Measurements from ENCODE around the gene HOXB2. TPM values are rescaled to one million over a fixed set of nuclear protein-coding genes. Genes with fewer than 3 reads are reported as not detected.
A peak's percentile ranks its signal among the peaks of the same experiment; 100 is the strongest.
"Not testable (repeated sequence)": the region's sequence is repeated elsewhere in the genome, so short reads cannot be mapped to it uniquely, and the experiment has no call there.

HOXB2 gene
- total RNA-seq, 2 donors from 2014 or later: 3.2 to 21.7 TPM

DNA sequence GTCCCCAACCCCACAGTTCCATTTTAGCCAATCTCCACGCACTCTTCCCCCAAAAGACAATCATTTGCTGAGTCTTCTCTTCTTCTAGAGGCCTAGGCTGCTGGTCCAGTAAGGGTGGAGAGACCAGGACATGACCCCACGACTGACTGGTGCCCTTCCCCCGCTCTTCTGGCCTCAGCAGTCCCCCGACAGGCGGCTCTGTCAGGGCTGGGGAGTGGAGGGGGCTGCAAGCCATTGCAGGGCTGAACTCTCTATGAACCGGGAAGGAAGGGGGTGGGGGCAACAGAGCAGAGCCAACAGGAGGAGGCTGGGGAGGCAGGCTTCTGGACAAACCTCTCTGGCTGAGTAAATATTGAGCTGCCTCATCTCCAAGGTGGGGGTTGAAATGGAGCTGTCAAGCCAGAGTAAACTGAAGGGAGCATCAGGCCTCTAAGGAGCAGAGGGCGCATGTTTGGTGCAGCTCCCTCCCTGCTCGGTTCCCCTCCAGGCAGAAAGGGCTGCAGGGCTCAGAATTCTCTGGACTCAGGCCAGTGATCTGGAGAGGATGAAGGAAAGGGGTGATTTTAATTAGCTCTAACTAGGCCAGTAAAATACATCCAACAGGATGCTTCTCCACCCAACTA, 22.8 kb downstream of the HOXB2 start:
- Mint-ChIP-seq H3K36me3 (no peaks in the 10 kb centered on the region), H3K9me3 (no peaks in the 10 kb centered on the region), H3K27ac (peak overlapping the region in 1 of 2 donors; percentile 86)
- DNase-seq (ENCODE audit: low spot score in 2 of 2) (no peak), ATAC-seq (no peak)

DNA sequence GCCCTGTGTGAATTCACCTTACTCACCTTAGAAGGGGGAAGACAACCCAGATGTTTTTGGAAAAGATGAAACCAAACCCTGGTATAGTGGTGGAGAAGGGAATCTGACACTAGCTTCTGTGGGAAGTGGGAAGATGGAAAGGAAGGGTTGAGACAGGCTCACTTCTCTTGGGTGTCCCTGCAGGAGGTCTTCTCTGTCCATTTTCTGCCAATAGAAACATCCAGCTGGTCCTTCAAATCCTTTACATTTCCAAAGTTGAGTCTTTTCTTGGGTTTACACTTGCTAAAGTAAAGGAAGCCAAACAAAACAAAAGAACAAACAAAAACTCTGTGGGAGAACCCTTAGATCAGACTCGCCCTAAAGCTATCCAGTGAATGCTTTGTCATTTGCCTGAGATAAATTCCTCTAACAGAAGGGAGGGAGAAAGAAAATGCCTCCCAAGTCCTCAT, 24.3 kb downstream of the HOXB2 start:
- no peak overlapping the region for H3K27ac Mint-ChIP-seq
- H3K36me3 Mint-ChIP-seq: no peaks in the 10 kb centered on the region
- no peak for ATAC-seq
- no peak for DNase-seq (ENCODE audit: low spot score in 2 of 2)
- H3K9me3 Mint-ChIP-seq: no peaks in the 10 kb centered on the region

DNA sequence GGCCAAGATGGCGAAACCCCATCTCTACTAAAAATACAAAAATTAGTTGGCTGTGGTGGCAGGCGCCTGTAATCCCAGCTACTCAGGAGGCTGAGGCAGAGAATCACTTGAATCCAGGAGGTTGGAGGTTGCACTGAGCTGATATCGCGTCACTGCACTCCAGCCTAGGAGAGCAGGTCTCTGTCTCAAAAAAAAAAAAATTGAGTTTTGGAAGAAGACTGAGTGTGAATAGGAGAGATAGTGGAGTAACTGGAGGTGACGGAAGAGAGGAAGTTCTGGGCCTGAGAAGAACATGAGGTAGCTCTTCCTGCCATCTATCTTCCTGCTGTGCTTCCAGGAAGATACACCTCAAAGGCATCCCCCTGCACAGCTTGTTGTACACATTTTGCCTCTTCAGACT, 25.5 kb downstream of the HOXB2 start:
- H3K36me3 Mint-ChIP-seq: no peaks in the 10 kb centered on the region
- no peak overlapping the region for H3K27ac Mint-ChIP-seq
- ATAC-seq: no peak
- DNase-seq (ENCODE audit: low spot score in 2 of 2): no peak
- no peaks in the 10 kb centered on the region for H3K9me3 Mint-ChIP-seq

DNA sequence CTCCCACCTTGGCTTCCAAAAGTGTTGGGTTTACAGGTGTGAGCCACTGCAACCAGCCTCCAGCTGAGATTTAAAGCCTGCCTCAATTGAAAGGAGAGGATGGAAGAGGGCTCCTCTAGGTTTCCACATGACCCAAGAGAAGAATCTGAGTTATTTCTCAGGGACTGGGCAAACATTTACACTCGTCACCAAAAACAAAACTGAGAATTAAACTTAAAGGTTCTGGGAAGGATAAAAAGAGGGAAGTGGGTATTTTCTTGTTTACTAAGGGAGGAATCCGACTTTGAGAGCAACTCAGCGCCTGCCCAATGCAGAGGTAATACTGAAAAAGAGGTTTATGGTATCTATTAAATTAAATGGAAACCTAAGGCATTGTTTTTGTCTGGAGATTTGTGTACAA, 27.4 kb downstream of the HOXB2 start:
- Mint-ChIP-seq H3K9me3 (no peaks in the 10 kb centered on the region), H3K36me3 (no peaks in the 10 kb centered on the region), H3K27ac (no peak overlapping the region)
- no peak for DNase-seq (ENCODE audit: low spot score in 2 of 2)
- no peak for ATAC-seq

DNA sequence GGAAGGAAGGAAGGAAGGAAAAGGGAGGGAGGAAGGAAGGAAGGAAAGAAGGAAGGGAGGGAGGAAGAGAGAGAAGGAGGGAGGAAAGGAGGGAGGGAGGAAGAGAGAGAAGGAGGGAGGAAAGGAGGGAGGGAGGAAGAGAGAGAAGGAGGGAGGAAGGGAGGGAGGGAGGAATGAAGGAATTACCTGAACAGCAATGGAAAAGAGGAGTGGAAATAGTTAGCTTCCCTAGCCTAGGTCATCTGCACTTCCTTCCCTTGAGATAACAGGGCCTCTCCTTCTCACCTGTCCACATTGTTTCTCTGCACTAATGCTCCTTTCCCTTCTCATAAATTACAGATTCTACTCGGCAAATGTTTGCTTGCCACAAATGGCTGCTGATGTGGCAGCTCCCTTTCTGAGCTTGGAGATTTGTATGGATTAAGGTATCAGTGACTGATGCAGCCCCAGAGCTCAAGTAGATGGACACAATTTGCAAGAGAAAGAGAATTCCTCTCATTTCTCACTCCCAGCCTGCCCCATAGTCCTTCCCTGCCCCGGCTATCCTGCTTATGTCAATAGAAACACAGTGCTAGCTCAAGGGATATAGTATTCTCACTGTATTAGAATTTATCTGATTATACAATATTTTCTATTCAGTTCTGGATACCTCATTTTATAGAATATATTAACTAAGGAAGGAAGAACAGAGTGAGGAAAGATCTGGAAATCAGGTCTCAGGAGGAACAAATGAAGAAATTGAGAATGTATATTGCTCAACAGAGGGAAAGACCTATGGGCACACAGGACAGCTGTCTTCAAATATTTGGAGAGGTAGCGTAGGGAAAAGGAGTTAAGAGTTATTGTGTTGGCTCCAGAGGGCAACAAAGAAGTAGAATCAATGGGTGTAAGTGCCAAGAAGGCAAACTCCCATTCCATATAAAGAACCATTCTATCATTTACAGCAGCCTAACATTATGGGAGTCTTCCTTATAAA, 28.7 kb downstream of the HOXB2 start:
- DNase-seq (ENCODE audit: low spot score in 2 of 2) (no peak), ATAC-seq (no peak)
- Mint-ChIP-seq H3K36me3 (no peaks in the 10 kb centered on the region), H3K9me3 (no peaks in the 10 kb centered on the region), H3K27ac (no peak overlapping the region)

DNA sequence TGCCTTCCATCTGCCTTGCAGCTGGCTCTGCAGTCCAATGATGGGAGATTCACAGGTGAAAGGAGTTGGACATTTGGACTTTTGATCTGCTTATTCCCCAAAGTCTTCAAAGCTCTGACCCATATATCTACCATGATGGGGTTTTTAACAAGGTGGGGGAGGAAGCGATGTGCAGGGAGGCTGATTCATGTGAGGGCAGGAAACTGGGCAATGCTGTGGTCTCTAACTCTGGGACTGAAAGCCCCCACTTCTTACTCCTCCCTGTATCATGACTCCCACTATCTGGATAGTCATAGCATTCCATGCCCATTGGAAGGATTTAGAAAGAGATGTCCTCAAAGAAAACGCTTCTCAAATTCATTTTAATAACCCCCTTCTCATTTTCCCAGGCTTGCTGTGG, 30.4 kb downstream of the HOXB2 start:
- ATAC-seq (no peak), DNase-seq (ENCODE audit: low spot score in 2 of 2) (no peak)
- Mint-ChIP-seq H3K36me3 (no peaks in the 10 kb centered on the region), H3K9me3 (no peaks in the 10 kb centered on the region), H3K27ac (no peak overlapping the region)

DNA sequence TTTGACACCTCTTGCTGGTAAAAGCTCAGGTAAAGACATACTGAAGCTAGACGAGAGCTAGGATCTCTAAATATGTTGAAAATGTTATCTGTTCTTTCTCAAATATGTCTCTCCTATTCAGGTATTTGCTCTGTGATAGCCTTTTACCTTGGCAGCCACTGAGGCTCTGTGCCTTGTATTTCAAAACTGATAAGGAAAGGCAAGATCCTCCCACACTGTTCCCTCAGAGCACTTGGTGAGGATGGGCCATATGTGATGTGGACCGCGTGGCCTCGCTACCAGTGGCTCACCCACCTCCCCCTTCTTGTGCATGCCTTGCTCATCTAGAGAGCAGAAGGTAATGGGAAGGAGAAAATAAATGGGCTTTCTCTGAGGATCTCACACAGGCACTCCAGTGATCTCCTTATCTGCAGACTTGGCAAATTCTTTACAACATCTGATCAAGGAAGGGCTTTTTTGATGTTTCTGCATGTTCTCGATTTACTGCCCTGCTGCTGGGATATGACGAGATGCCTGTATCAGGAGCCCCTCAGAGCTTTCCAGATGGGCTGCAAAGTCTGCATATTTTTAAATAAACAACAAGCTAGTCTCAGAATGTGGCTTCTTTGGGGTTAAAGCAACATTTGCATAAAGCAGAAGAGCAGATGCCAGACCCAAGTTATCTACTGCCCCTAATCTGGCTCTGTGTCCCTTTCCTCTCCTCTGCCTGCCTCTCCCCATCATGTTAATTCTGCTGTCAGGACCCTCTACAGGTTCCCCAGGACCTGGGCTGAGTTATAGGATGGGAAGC, 31.0 kb downstream of the HOXB2 start:
- no peak for DNase-seq (ENCODE audit: low spot score in 2 of 2)
- Mint-ChIP-seq H3K27ac (peak overlapping the region in 1 of 2 donors; percentile 75), H3K36me3 (no peaks in the 10 kb centered on the region), H3K9me3 (no peaks in the 10 kb centered on the region)
- ATAC-seq: no peak

DNA sequence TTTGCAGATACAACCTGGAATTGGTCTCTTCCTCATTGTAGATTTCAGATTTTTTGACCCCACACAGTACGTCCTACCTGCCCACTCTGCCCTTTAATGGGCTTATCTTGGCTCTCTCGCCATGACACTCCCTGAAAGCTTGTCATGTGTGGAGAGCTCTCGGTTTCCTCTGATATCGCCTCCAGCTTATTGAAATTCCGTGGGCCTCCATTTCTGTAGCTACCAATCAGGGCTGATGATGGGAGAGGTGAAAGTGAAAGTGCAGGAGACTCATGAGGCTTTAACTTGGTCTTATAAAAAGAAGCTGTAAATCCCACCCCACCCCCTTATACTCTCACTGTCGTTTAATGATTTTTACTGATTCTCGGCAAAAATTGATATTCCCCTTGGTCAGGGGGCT, 31.8 kb downstream of the HOXB2 start:
- Mint-ChIP-seq H3K9me3 (no peaks in the 10 kb centered on the region), H3K27ac (peak overlapping the region in 1 of 2 donors; percentile 75), H3K36me3 (no peaks in the 10 kb centered on the region)
- DNase-seq (ENCODE audit: low spot score in 2 of 2): no peak
- ATAC-seq: peak in 1 of 2 donors; percentile 66

DNA sequence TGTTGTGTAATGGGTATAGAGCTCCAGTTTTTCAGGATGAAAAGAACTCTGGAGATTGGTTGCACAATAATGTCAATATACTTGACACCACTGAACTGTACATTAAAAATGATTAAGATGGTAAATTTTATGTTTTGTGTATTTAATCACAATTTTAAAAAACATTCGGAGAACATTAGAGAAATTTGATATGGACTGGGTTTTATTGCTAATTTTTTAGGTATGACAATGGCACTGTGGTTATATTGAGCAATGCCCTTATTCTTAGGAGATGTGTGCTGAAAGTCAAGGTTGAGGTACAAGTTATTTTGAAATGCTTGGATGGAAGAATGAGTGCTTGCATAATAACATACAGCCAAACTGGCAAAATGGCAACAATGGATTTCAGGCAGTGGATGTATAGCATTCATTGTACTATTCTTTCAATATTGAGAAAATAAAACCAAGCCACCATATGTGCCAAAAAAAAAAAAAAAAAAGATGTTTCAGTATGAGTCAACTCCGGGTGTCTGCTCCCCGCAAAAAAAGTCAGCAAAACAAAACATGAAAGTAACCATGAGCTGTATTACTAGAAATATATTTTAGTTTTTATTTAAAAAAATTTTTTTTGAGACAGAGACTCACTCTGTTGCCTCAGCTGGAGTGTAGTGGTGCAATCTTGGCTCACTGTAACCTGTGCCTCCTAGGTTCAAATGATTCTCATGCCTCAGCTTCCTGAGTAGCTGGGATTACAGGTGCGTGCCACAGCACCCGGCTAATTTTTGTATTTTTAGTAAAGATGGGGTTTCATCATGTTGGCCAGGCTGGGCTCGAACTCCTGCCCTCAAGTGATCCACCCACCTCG, 33.9 kb downstream of the HOXB2 start:
- H3K36me3 Mint-ChIP-seq: no peaks in the 10 kb centered on the region

DNA sequence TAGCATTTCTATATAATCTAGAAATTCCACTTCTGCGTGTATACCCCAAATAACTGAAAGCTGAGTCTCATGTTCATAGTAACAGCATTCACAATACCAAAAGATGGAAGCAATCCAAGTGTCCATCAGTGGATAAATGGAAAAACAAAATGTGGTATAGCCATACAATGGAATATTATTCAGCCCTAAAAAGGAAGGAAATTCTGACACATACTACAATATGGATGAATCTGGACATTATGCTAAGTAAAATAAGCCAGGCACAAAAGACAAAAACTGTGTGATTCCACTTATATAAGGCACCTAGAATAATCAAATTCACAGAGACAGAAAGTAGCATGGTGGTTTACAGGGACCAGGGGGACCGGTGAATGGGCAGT, 34.5 kb downstream of the HOXB2 start:
- ATAC-seq (no peak), DNase-seq (ENCODE audit: low spot score in 2 of 2) (no peak)
- no peaks in the 10 kb centered on the region for H3K36me3 Mint-ChIP-seq
- H3K27ac Mint-ChIP-seq: no peak overlapping the region
- no peaks in the 10 kb centered on the region for H3K9me3 Mint-ChIP-seq

More for the DNA sequence above, 33.9 kb downstream of the HOXB2 start:
- DNase-seq (ENCODE audit: low spot score in 2 of 2) (peak in 1 of 2 donors; percentile 40), ATAC-seq (peak; percentile 85 to 96)
- Mint-ChIP-seq H3K27ac (peak overlapping the region; percentile 48 to 68), H3K9me3 (no peaks in the 10 kb centered on the region)

DNA sequence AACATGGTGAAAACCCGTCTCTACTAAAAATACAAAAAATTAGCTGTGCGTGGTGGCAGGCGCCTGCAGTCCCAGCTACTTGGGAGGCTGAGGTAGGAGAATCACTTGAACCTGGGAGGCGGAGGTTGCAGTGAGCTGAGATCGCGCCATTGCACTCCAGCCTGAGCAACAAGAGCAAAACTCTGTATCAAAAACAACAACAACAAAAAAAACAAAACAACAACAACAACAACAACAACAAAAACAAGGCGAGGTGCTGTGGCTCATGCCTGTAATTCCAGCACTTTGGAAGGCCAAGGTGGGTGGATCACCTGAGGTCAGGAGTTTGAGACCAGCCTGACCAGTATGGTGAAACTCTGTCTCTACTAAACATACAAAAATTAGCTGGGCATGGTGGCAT, 35.2 kb downstream of the HOXB2 start:
- H3K27ac Mint-ChIP-seq; DNase-seq (ENCODE audit: low spot score in 2 of 2); ATAC-seq; H3K36me3 Mint-ChIP-seq; H3K9me3 Mint-ChIP-seq: not testable (repeated sequence)

DNA sequence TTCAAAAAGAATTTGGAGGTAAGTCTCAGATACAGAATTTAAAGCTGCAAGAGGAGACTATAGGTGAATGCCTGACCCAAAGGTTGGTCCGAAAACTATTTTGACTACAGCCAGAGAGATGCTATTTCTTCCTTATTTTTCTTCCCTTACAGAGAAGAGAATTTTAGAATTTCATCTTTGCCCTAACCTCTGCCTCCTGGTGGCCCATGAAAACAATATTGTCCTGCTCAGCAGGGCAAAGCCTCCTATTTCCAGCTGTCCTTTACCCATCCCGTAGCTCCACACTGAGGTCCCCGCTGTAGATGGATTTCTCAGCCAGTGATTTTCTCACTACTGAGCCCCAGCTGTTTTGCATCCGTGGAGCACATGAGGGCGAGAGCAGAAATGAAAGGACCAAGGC, 38.7 kb downstream of the HOXB2 start:
- Mint-ChIP-seq H3K36me3 (no peaks in the 10 kb centered on the region), H3K9me3 (no peaks in the 10 kb centered on the region), H3K27ac (no peak overlapping the region)
- ATAC-seq (no peak), DNase-seq (ENCODE audit: low spot score in 2 of 2) (no peak)

DNA sequence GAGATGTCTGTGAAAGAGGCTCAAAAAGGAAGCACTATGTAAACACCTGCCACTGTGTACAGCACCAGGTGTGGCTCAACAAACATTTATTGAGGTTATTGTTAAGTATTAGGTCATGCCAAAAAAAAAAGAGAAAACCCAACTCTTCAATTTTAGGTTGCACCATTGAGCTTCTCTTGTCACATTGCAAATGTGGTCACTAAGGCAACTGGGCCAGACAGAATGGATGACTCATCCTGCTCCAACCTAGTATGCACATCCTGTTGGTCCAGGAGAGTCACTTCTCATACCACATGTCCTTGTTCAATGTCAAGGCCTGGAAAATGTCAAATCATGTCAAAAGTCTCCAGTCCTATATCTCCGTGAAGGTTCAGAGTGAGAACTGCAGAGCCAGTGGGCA, 39.1 kb downstream of the HOXB2 start:
- Mint-ChIP-seq H3K27ac (no peak overlapping the region), H3K9me3 (no peaks in the 10 kb centered on the region), H3K36me3 (no peaks in the 10 kb centered on the region)
- ATAC-seq (peak; percentile 99 to 100), DNase-seq (ENCODE audit: low spot score in 2 of 2) (peak in 1 of 2 donors; percentile 40)

DNA sequence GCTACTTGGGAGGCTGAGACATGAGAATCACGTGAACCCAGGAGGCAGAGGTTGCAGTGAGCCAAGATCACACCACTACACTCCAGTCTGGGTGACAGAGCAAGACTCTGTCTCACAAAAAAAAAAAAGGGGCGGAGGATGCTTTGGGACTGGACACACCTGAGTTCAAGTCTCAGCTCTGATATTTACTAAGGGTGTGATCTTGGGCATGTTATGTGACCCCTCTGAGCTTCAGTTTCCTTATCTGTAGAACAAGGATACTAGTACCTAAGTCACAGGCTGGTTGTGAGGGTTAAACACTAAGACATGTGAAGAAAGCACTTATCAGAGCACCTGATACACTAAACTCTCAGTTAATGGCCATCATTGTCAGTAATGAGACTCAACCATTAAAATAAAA, 40.0 kb downstream of the HOXB2 start:
- Mint-ChIP-seq H3K27ac (no peak overlapping the region), H3K9me3 (no peaks in the 10 kb centered on the region), H3K36me3 (no peaks in the 10 kb centered on the region)
- DNase-seq (ENCODE audit: low spot score in 2 of 2) (no peak), ATAC-seq (no peak)

DNA sequence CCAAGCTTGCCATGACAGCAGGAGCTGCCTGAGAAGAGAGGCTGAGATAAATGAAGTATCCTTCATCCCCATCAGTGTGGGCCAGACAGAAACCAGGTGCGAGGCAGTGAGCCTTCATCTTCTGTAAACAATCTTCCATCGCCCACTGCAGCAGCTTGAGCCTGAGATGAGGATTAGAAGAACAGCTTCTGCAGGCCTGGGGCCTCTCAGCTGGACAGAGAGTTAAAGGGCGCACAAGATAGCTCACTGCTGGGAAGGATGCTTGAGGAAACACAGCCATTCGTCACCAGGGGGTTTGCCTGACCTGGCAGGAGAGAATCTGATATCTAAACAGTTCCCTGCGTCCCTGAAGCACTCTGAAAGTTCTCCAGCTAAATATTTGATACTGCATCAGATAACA, 41.2 kb downstream of the HOXB2 start:
- Mint-ChIP-seq H3K36me3 (no peaks in the 10 kb centered on the region), H3K27ac (no peak overlapping the region)

DNA sequence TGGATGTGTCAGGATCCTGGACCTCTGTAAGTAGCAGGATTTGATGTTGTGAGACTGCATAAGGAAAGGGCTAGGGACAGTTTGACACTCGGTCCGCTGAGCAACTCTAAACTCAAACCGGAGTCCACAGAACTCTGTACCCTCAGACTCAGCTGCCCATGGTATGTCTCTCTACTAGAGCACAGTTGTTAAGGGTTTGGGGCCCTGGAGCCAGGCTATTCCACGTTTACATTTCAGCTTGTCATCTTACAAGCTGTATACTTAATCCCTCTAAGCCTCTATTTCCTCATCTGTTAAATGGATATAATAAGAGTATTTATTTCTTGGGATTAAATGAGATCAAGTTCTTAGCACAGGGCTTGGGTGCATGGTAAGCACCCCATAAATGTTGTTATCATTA, 42.0 kb downstream of the HOXB2 start:
- DNase-seq (ENCODE audit: low spot score in 2 of 2) (no peak), ATAC-seq (no peak)
- no peaks in the 10 kb centered on the region for H3K36me3 Mint-ChIP-seq
- no peaks in the 10 kb centered on the region for H3K9me3 Mint-ChIP-seq
- no peak overlapping the region for H3K27ac Mint-ChIP-seq

More for the DNA sequence above, 41.2 kb downstream of the HOXB2 start:
- no peaks in the 10 kb centered on the region for H3K9me3 Mint-ChIP-seq
- ATAC-seq: no peak
- no peak for DNase-seq (ENCODE audit: low spot score in 2 of 2)
